ENCODE measurements around the gene F2RL1.
A peak's percentile ranks its signal among the peaks of the same experiment; 100 is the strongest.
"Not testable (repeated sequence)": the region's sequence is repeated elsewhere in the genome, so short reads cannot be mapped to it uniquely, and the experiment has no call there.

Gene F2RL1

DNA sequence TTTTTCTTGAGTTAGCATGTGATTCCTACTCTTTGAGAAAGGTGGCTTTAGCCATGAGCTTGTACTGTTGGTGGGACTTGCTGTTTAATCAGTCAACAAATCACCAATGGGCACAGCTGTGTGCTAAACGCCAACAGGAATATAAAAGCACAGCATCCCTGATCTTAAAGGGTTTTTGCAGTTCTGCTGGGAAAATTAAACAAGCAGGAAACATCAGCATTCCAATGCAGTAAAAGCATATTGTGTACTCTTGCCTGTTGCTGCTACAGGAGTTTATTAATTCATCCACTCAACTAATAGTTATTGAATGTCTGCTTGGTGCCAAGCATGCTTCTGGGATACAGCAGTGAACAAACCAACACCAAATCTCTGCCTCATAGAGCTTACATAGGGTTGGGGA is 27.4 kb upstream of the F2RL1 start:
- Histone ChIP-seq H3K27me3 (ENCODE audit: low read depth) (no peaks in the 10 kb centered on the region), H3K9me3 (peaks cover 8% of the 10 kb centered on the region), H3K4me1 (peaks cover 10% of the 10 kb centered on the region; the same call in 1 of the 2 replicates), H3K4me3 (no peak overlapping the region), H3K36me3 (replicated peaks) (no peaks in the 10 kb centered on the region)
- in situ Hi-C loops (cut with MboI; ENCODE audit: low sequenced_read_pairs): no loop called here
- no peak for DNase-seq (ENCODE audit: low spot score in 2 of 2)

DNA sequence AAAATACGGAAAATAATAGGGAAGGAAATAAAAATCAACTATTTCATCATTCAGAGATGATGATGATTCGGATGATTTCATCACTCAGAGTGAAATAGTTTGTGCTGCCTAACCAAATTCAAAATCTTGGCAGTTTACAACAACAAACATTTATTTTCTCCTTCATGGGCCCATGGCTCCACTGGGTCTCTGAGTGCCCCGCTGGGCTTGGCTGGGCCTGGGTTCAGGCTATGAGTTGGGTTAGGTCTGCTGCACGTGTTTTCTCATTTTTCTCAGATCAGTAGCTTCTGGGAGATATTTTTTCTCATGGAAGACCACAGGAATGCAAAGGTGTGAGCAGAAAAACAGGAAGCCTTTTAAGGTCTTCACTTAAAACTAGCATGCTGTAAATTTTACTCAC is 24.0 kb upstream of the F2RL1 start:
- Histone ChIP-seq H3K36me3 (replicated peaks) (no peaks in the 10 kb centered on the region), H3K9me3 (no peaks in the 10 kb centered on the region), H3K4me1 (peaks cover 4% of the 10 kb centered on the region; the same call in 1 of the 2 replicates), H3K27me3 (ENCODE audit: low read depth) (no peaks in the 10 kb centered on the region), H3K4me3 (no peak overlapping the region)
- no peak for DNase-seq (ENCODE audit: low spot score in 2 of 2)
- in situ Hi-C loops (cut with MboI; ENCODE audit: low sequenced_read_pairs): no loop called here

DNA sequence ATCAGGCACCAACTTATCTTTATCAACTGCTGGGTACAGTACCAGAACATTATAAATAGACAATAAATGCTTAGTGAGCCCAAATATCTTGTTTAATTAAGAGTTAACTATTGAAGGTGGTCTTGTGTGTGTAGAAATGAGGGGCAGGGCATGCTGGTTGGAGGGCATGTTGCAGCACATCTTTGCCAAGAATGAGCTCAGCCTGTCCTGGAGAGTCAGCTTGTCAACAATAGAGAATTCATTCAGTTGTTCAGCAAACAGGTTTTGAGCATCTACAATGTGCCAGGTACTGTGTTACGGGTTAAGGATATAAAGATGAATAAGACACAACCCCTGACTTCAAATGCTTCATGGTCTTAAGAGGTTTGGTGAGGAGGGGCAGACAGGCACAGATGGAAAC is 19.2 kb upstream of the F2RL1 start:
- in situ Hi-C loops (cut with MboI; ENCODE audit: low sequenced_read_pairs): no loop called here
- Histone ChIP-seq H3K4me1 (no peaks in the 10 kb centered on the region; the same call in 1 of the 2 replicates), H3K4me3 (no peak overlapping the region), H3K9me3 (no peaks in the 10 kb centered on the region), H3K27me3 (ENCODE audit: low read depth) (no peaks in the 10 kb centered on the region), H3K36me3 (replicated peaks) (no peaks in the 10 kb centered on the region)
- DNase-seq (ENCODE audit: low spot score in 2 of 2): no peak

DNA sequence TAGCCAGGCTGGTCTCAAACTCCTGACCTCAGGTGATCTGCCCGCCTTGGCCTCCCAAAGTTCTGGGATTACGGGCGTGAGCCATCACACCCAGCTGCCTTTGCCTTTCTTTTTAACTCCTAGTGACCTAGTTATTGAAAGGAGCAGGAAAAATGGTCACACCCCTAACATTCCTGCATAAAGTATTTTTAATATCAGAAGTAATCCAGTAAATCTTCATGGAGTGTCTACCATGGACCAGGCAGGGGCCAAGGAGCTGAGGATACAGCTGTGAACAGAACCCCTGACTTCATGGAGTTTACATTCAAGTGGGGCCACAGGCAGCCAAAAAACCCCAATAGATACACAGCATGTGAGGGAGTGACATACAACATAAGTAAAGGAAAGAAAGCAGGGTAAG is 18.3 kb upstream of the F2RL1 start:
- Histone ChIP-seq H3K27me3 (ENCODE audit: low read depth) (no peaks in the 10 kb centered on the region), H3K36me3 (replicated peaks) (no peaks in the 10 kb centered on the region), H3K4me1 (peaks cover 4% of the 10 kb centered on the region), H3K4me3 (no peak overlapping the region), H3K9me3 (no peaks in the 10 kb centered on the region)
- no peak for DNase-seq (ENCODE audit: low spot score in 2 of 2)
- in situ Hi-C loops (cut with MboI; ENCODE audit: low sequenced_read_pairs): no loop called here

DNA sequence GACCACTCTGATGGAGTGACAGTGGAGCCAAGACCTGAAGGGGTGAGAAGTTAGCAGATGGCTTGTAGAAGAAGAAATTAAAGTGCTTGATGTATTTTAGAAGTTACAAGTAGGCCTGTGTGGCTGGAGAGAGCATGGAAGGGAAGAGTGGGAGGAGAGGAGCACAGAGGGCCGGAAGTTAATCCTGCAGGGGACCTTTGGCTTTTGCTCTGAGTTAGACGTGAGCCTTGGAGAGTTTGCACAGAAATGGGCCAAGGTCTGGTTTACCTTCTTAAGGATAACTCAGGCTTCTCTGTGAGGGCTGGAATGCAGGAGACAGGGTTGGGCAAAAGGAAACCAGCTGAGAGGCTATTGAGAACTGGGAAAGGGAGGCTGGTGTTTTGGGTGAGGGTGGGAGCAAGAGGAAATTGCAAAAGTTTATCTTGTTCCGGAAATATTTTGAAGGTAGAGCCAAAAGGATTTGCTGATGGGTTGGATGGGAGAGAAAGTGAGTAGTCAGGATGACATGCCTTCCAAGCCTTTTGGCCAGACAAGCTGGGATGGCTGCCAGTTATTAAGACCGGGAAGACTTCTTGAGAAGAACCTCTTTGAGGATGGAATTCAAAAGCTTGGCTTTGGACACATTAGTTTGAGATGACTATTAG is 17.5 kb upstream of the F2RL1 start:
- no peak overlapping the region for H3K4me3 ChIP-seq
- no peak for DNase-seq (ENCODE audit: low spot score in 2 of 2)
- H3K36me3 ChIP-seq (replicated peaks): no peaks in the 10 kb centered on the region
- H3K4me1 ChIP-seq: peaks cover 12% of the 10 kb centered on the region
- H3K27me3 ChIP-seq (ENCODE audit: low read depth): no peaks in the 10 kb centered on the region
- no peaks in the 10 kb centered on the region for H3K9me3 ChIP-seq
- in situ Hi-C loops (cut with MboI; ENCODE audit: low sequenced_read_pairs): no loop called here

DNA sequence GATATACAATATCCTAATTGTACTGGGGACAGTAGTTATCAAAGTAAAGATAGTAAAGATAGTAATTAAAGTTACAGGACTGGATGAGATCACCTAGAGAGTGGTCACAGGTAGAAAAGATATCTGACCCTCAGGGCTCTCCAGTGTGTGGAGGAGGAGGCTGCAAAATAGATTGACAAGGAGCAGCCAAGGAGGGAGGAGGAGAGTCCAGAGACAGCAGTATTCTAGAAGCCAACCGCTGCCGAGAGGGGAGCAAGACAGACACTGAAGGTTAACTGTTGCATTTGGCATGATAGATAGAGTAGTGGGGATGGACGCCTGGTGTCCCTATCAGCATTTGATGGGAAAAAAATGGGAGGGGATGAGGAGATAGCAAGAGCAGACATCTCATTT is 17.0 kb upstream of the F2RL1 start:
- no peaks in the 10 kb centered on the region for H3K27me3 ChIP-seq (ENCODE audit: low read depth)
- H3K36me3 ChIP-seq (replicated peaks): no peaks in the 10 kb centered on the region
- DNase-seq (ENCODE audit: low spot score in 2 of 2): no peak
- no peaks in the 10 kb centered on the region for H3K9me3 ChIP-seq
- in situ Hi-C loops (cut with MboI; ENCODE audit: low sequenced_read_pairs): no loop called here
- peaks cover 16% of the 10 kb centered on the region for H3K4me1 ChIP-seq
- H3K4me3 ChIP-seq: no peak overlapping the region

DNA sequence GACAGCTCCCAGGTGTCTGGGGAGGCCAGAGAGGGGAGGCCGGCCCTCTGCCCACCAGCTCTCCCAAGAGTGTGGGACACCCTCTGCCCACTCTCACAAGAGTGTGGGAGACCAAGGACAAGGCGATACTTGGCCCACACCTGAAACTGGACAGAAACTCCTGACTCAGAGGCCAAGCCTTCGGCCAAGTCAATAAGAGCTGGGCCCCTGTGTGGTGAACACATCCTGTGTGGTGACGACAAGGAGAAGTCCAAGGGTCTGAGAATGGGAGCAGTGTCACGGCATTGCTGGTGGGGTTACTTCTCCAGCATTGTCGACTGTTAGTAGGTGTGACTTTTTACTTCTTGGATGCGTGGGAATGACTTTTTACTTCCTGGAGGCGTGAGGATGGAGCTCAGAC is 14.6 kb upstream of the F2RL1 start:
- Histone ChIP-seq H3K4me3 (no peak overlapping the region), H3K27me3 (ENCODE audit: low read depth) (no peaks in the 10 kb centered on the region), H3K4me1 (peaks cover 36% of the 10 kb centered on the region), H3K36me3 (replicated peaks) (no peaks in the 10 kb centered on the region), H3K9me3 (no peaks in the 10 kb centered on the region)
- no peak for DNase-seq (ENCODE audit: low spot score in 2 of 2)
- in situ Hi-C loops (cut with MboI; ENCODE audit: low sequenced_read_pairs): no loop called here

DNA sequence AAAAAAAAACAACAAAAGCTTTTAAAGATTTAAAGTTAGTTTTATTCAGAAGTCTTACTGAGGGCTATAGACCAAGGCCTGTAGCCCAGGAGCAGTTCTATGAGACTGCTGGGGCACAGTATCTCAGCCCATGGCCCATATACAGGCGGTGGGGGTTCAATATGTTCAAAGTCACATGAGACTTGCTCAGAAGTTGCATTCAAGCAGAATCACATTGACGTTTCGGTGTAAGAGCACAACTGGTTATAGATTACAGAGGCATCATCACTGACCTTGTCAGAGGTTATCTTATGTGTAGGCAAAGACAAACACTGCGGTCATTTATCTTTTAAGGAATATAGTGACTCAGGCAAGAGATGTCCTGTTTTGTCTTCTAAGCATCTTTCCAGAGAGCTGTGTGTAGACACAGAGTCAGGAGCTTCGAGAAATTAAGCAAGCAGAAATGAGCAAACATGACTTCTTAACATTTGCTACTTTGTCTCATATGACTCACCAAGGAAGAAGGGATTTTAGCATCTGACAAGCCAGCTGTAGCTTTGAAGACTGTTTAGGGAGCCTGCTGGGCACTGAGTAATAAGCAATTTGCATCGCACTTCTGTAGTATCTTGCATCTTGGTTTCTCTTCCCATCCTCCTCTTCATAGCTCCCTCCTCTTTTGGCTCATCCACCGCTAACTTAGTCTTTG is 12.9 kb upstream of the F2RL1 start:
- no peaks in the 10 kb centered on the region for H3K27me3 ChIP-seq (ENCODE audit: low read depth)
- H3K4me3 ChIP-seq: no peak overlapping the region
- H3K9me3 ChIP-seq: no peaks in the 10 kb centered on the region
- H3K36me3 ChIP-seq (replicated peaks): no peaks in the 10 kb centered on the region
- peaks cover 37% of the 10 kb centered on the region for H3K4me1 ChIP-seq
- in situ Hi-C loops (cut with MboI; ENCODE audit: low sequenced_read_pairs): no loop called here
- no peak for DNase-seq (ENCODE audit: low spot score in 2 of 2)

DNA sequence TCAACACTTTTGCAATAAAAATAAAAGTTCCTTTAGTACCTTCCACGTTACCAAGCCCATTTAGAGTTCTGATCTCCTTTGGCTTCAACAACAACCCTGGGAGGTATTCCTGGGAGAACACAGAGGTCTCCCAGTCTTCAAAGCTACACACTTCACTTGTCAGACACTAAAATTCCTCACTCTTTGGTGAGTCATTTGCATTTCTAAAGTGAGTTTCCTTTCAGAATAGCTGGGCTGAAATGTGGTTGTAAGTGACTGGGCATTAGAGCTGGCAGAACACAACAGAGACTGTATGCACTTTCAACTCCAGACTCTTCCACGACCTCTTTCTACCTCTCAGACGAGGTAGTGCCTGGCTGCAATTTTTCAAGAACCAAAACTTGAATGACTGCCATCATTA is 11.5 kb upstream of the F2RL1 start:
- no peaks in the 10 kb centered on the region for H3K36me3 ChIP-seq (replicated peaks)
- peak; percentile 57 to 98 for DNase-seq (ENCODE audit: low spot score in 2 of 2)
- H3K4me1 ChIP-seq: peaks cover 37% of the 10 kb centered on the region
- no peaks in the 10 kb centered on the region for H3K9me3 ChIP-seq
- H3K4me3 ChIP-seq: no peak overlapping the region
- in situ Hi-C loops (cut with MboI; ENCODE audit: low sequenced_read_pairs): no loop called here
- no peaks in the 10 kb centered on the region for H3K27me3 ChIP-seq (ENCODE audit: low read depth)

DNA sequence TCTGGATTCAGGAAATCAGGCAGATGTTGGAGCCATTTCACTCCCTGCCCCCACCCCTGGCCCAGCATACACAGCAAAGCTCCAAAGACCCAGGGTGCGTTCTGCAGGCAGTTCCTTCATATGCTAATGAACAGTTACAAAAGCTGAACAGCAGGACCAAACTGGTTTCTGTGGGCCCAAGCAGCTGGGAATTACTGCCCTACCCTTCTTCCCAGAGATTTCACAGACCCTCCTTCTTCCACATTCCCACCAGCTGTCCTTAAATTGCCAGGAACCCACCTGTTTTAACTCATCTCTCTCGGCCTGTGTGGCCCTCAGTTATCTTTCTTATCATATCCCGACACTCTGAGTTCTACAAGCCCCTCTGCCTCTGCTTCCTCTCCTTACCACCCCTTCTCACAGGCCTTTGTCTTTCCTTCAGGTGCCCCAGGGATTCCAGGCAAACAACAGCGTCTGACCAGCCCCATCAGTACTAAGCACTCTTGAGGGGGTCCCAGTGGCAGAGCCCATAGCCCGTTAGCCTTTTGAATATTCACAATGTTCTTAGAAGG is 10.6 kb upstream of the F2RL1 start:
- Histone ChIP-seq H3K27me3 (ENCODE audit: low read depth) (no peaks in the 10 kb centered on the region), H3K4me1 (peaks cover 37% of the 10 kb centered on the region), H3K4me3 (no peak overlapping the region), H3K9me3 (no peaks in the 10 kb centered on the region), H3K36me3 (replicated peaks) (no peaks in the 10 kb centered on the region)
- in situ Hi-C loops (cut with MboI; ENCODE audit: low sequenced_read_pairs): no loop called here
- peak; percentile 93 to 98 for DNase-seq (ENCODE audit: low spot score in 2 of 2)

DNA sequence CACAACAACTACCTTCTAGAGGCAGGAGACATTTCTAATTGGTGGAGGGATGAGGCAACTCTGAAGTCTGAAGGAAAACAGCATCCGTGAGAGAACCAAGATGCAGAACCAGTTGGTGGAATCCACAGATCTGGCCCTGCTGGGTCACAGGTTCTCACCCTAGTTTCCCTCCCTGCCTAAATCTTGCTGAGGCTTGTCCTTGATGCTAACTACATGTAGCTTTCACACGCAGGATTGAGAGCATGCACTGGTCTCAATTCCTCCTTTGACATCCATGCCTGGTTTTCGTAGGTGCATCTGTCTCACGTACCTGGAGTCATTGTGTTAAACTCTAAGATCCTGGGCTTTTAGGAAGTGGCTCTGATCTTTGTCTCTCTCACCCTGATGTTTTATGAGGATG is 9.7 kb upstream of the F2RL1 start:
- peaks cover 37% of the 10 kb centered on the region for H3K4me1 ChIP-seq
- in situ Hi-C loops (cut with MboI; ENCODE audit: low sequenced_read_pairs): no loop called here
- no peak for DNase-seq (ENCODE audit: low spot score in 2 of 2)
- H3K27me3 ChIP-seq (ENCODE audit: low read depth): no peaks in the 10 kb centered on the region
- no peaks in the 10 kb centered on the region for H3K36me3 ChIP-seq (replicated peaks)
- no peaks in the 10 kb centered on the region for H3K9me3 ChIP-seq
- H3K4me3 ChIP-seq: no peak overlapping the region

DNA sequence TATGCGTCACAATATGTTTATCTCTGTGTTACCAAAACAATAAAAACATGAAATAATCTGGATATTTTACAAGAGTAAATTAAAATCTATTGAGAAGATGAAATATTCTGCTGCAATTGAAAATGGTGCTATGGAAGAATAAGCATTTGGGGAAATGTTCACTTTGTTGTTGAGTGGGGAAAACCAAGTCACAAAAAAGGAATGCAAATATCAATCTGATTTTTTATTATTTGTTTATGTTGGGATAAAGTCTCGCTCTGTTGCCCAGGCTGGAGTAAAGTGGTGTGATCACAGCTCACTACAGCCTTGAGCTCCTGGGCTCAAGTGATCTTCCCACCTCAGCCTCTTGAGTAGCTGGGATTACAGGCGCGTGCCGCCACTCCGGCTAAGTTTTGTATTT is 8.6 kb upstream of the F2RL1 start:
- Histone ChIP-seq H3K9me3 (no peaks in the 10 kb centered on the region), H3K4me1 (peaks cover 36% of the 10 kb centered on the region), H3K36me3 (replicated peaks) (no peaks in the 10 kb centered on the region), H3K27me3 (ENCODE audit: low read depth) (no peaks in the 10 kb centered on the region), H3K4me3 (no peak overlapping the region)
- no peak for DNase-seq (ENCODE audit: low spot score in 2 of 2)
- in situ Hi-C loops (cut with MboI; ENCODE audit: low sequenced_read_pairs): no loop called here

DNA sequence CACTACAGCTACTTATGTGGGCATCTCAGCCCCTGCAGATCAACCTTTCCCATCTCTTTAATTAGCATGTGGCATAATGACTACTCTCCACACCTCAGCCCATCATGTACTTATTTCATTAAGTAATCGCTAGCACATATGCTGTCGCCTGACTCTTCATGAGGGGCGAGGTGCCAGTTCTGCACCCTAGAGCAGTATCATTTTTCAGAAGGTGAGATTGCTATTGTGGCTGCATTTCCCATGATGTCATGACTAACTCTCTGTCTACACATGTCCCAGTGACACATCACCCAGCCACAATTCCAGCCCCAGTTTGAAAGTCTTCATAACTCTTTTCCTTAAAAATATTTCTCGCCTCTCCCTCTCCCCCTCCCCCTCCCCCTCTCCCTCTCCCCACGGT is 7.6 kb upstream of the F2RL1 start:
- H3K4me3 ChIP-seq: no peak overlapping the region
- in situ Hi-C loops (cut with MboI; ENCODE audit: low sequenced_read_pairs): no loop called here
- H3K27me3 ChIP-seq (ENCODE audit: low read depth): no peaks in the 10 kb centered on the region
- no peaks in the 10 kb centered on the region for H3K36me3 ChIP-seq (replicated peaks)
- H3K9me3 ChIP-seq: no peaks in the 10 kb centered on the region
- DNase-seq (ENCODE audit: low spot score in 2 of 2): no peak
- peaks cover 26% of the 10 kb centered on the region for H3K4me1 ChIP-seq

DNA sequence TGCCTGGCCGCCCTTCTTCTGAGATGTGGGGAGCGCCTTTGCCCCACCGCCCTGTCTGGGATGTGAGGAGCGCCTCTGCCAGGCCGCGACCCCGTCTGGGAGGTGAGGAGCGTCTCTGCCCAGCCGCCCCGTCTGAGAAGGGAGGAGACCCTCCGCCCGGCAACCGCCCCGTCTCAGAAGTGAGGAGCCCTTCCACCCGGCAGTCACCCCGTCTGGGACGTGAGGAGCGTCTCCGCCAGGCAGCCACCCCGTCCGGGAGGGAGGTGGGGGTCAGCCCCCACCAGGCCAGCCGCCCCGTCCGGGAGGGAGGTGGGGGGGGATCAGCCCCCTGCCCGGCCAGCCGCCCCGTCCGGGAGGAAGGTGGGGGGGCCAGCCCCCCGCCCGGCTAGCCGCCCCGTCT is 6.6 kb upstream of the F2RL1 start:
- DNase-seq (ENCODE audit: low spot score in 2 of 2); in situ Hi-C loops (cut with MboI; ENCODE audit: low sequenced_read_pairs); H3K27me3 ChIP-seq (ENCODE audit: low read depth); H3K4me3 ChIP-seq; H3K9me3 ChIP-seq; H3K36me3 ChIP-seq (replicated peaks): not testable (repeated sequence)
- H3K4me1 ChIP-seq: peaks cover 18% of the 10 kb centered on the region

Measured in HAP-1 (cell line).